Keratinocyte (primary cell): Measurements from ENCODE around the gene KCND2. TPM values are rescaled to one million over a fixed set of nuclear protein-coding genes. Genes with fewer than 3 reads are reported as not detected.

Source experiments
- DNase-seq: peaks from one replicate; pipeline ENCODE4 v3.0.0-alpha.2; 2011; ENCODE audit warnings: low read depth, missing footprints, low spot score
- FAIRE-seq: peaks from 2 replicates; lab custom pipeline; 2011; peaks lifted over from hg19 to GRCh38; lab: Jason Lieb, UNC
- H2AFZ ChIP-seq: 2 replicates; pipeline ENCODE4 v1.6.0; 2012; ENCODE audit warnings: low read length, control low read depth, inconsistent platforms; ENCODE audit not compliant: control insufficient read depth
- H3K27ac ChIP-seq: 2 replicates; pipeline ENCODE4 v1.5.1; 2011; ENCODE audit warnings: low read length; ENCODE audit not compliant: control insufficient read depth, insufficient read depth
- H3K27me3 ChIP-seq: 3 replicates; pipeline ENCODE4 v1.6.0; 2011; ENCODE audit warnings: low read length; ENCODE audit not compliant: control insufficient read depth, insufficient read depth; ENCODE audit errors: extremely low read depth
- H3K36me3 ChIP-seq, 2 experiments: 2 replicates in 1 of 2; 3 replicates in 1 of 2; pipeline ENCODE4 v1.5.1; 2011; ENCODE audit warnings: low read length in 2 of 2, mild to moderate bottlenecking in 1 of 2; ENCODE audit not compliant: control insufficient read depth in 2 of 2, insufficient read depth in 2 of 2; ENCODE audit errors: extremely low read depth in 1 of 2
- H3K4me1 ChIP-seq: 3 replicates; pipeline ENCODE4 v1.5.1; 2011; ENCODE audit warnings: low read length; ENCODE audit not compliant: control insufficient read depth, insufficient read depth; ENCODE audit errors: extremely low read depth
- H3K4me2 ChIP-seq: 3 replicates; pipeline ENCODE4 v1.6.0; 2011; ENCODE audit warnings: low read depth, low read length; ENCODE audit not compliant: control insufficient read depth, insufficient read depth; ENCODE audit errors: extremely low read depth
- H3K4me3 ChIP-seq, 3 experiments: fragments of 200-600 bp in 1 of 3; sonication (generic) in 1 of 3; 2 replicates in 2 of 3; 3 replicates in 1 of 3; pipeline ENCODE4 v1.5.1; 2011 to 2016; ENCODE audit warnings: low read length in 3 of 3, mild to moderate bottlenecking in 3 of 3, control low read depth in 2 of 3, inconsistent platforms in 1 of 3, low read depth in 1 of 3, mixed read lengths in 1 of 3, mixed run types in 1 of 3, moderate library complexity in 1 of 3; ENCODE audit not compliant: control insufficient read depth in 2 of 3, insufficient read depth in 2 of 3; ENCODE audit errors: extremely low read depth in 1 of 3
- H3K79me2 ChIP-seq: 2 replicates; pipeline ENCODE4 v1.6.0; 2012; ENCODE audit warnings: low read length; ENCODE audit not compliant: control insufficient read depth, insufficient read depth
- H3K9ac ChIP-seq: 3 replicates; pipeline ENCODE4 v1.6.0; 2011; ENCODE audit warnings: low read length; ENCODE audit not compliant: control insufficient read depth, insufficient read depth; ENCODE audit errors: extremely low read depth
- H3K9me1 ChIP-seq: 3 replicates; pipeline ENCODE4 v1.6.0; 2011; ENCODE audit warnings: low read length; ENCODE audit not compliant: control insufficient read depth, insufficient read depth; ENCODE audit errors: extremely low read depth
- H3K9me3 ChIP-seq: 2 replicates; pipeline ENCODE4 v1.5.1; 2012; ENCODE audit warnings: low read depth, low read length; ENCODE audit not compliant: control insufficient read depth
- H4K20me1 ChIP-seq: 3 replicates; pipeline ENCODE4 v1.6.0; 2011; ENCODE audit warnings: low read length; ENCODE audit not compliant: control insufficient read depth, insufficient read depth; ENCODE audit errors: extremely low read depth
- CTCF ChIP-seq, 3 experiments: IDR thresholded peaks in 1 of 3; conservative IDR thresholded peaks in 1 of 3; optimal IDR thresholded peaks in 1 of 3; 2 replicates in 2 of 3; 3 replicates in 1 of 3; pipeline versions ENCODE3 to v1.5.1; 2011; ENCODE audit warnings: low read length in 3 of 3, mild to moderate bottlenecking in 3 of 3, moderate library complexity in 2 of 3, control low read depth in 1 of 3, inconsistent platforms in 1 of 3; ENCODE audit not compliant: insufficient read depth in 2 of 3; ENCODE audit errors: extremely low read depth in 1 of 3
- EZH2 ChIP-seq: IDR thresholded peaks from one replicate; pipeline ENCODE4 v1.6.1; 2012; ENCODE audit warnings: inconsistent platforms, mild to moderate bottlenecking, low read length, moderate library complexity
- dilution Hi-C: fragments of 300-500 bp; cut with MboI; formaldehyde crosslinking; loops from one replicate; pipeline ENCODE4 v1.7.0; 2020; ENCODE audit warnings: low sequenced_read_pairs; ENCODE audit not compliant: extremely low pct_ligation_motif_present
- polyA plus RNA-seq, 5 experiments: library from polyadenylated mRNA; depleted of rRNA in 3 of 5; stranded (reverse) in 3 of 5; stranded (forward) in 1 of 5; unstranded in 1 of 5; fragments of >200 nt; gene quantifications; 1 replicate in 1 of 5; 2 replicates in 3 of 5; 3 replicates in 1 of 5; pipeline versions ENCODE4 v1.2.1 to v1.2.3, GENCODE V29; 2011 to 2012; ENCODE audit warnings: missing spikeins in 2 of 5, low read depth in 1 of 5, low replicate concordance in 1 of 5

The KCND2 gene
- polyA plus RNA-seq, 1 donor (not counting 4 experiments of a cell fraction or from before 2014, with no cell fraction given): not detected

GRCh38 chr7:120724448-120724847 lies 451.5 kb downstream of the KCND2 start:
- Histone ChIP-seq H2AFZ (no peak overlapping the region), H3K9me1 (no peaks in the 10 kb centered on the region), H3K79me2 (no peaks in the 10 kb centered on the region), H3K4me2 (no peak overlapping the region), H3K9ac (no peak overlapping the region), H4K20me1 (no peaks in the 10 kb centered on the region), H3K27me3 (no peaks in the 10 kb centered on the region), H3K4me1 (no peaks in the 10 kb centered on the region), H3K4me3 (no peak overlapping the region), H3K27ac (no peak overlapping the region), H3K36me3 (no peaks in the 10 kb centered on the region), H3K9me3 (no peaks in the 10 kb centered on the region)
- TF ChIP-seq CTCF (optimal IDR thresholded peaks at IDR 0.05 in 1 of 3, IDR thresholded peaks at IDR 0.05 in 1 of 3, conservative IDR thresholded peaks at IDR 0.05 in 1 of 3; ENCODE audit: extremely low read depth in 1 of 3, insufficient read depth in 2 of 3, low read length in 3 of 3) (no peak), EZH2 (no peak)
- DNase-seq: no peak
- FAIRE-seq: no peak
- dilution Hi-C loops: no loop called here

GRCh38 chr7:120724955-120725354 lies 452.0 kb downstream of the KCND2 start:
- Histone ChIP-seq H4K20me1 (no peaks in the 10 kb centered on the region), H3K9me1 (no peaks in the 10 kb centered on the region), H2AFZ (no peak overlapping the region), H3K36me3 (no peaks in the 10 kb centered on the region), H3K27ac (no peak overlapping the region), H3K27me3 (peaks cover under 1% of the 10 kb centered on the region), H3K4me2 (no peak overlapping the region), H3K9ac (no peak overlapping the region), H3K4me3 (no peak overlapping the region), H3K79me2 (no peaks in the 10 kb centered on the region), H3K9me3 (no peaks in the 10 kb centered on the region), H3K4me1 (no peaks in the 10 kb centered on the region)
- DNase-seq (no peak), FAIRE-seq (no peak)
- dilution Hi-C loops: no loop called here
- TF ChIP-seq CTCF (optimal IDR thresholded peaks at IDR 0.05 in 1 of 3, IDR thresholded peaks at IDR 0.05 in 1 of 3, conservative IDR thresholded peaks at IDR 0.05 in 1 of 3; ENCODE audit: extremely low read depth in 1 of 3, insufficient read depth in 2 of 3, low read length in 3 of 3) (no peak), EZH2 (no peak)
